Measurements from ENCODE around the gene GPX4.

- no peak for TF ChIP-seq CTCF (IDR thresholded peaks at IDR 0.05)
- TF ChIP-seq POLR2AphosphoS5 (IDR thresholded peaks at IDR 0.05): peak in 1 of 4 donors; percentile 3
- TF ChIP-seq EP300 (IDR thresholded peaks at IDR 0.05): no peak
- TF ChIP-seq POLR2A (IDR thresholded peaks at IDR 0.05): no peak
Measured at GRCh38 chr19:1111641-1112267, 8.0 kb downstream of the GPX4 start.
